SU-DHL-6 (cell line): ENCODE data around the gene CADPS.

ENCODE experiments used
- H2AFZ ChIP-seq: fragments of 200-600 bp; sonication (generic); 2 replicates; pipeline ENCODE4 v1.6.1; 2014; ENCODE audit warnings: low read depth, mild to moderate bottlenecking, moderate library complexity, mixed read lengths, antibody characterized with exemption, low read length; ENCODE audit not compliant: severe bottlenecking
- H3F3A ChIP-seq: fragments of 200-600 bp; shearing (Covaris generic); 2 replicates; pipeline ENCODE4 v1.6.0; 2016; ENCODE audit warnings: antibody characterized with exemption, mild to moderate bottlenecking; ENCODE audit not compliant: insufficient read depth
- H3K27ac ChIP-seq: fragments of 200-600 bp; sonication (generic); 2 replicates; pipeline ENCODE4 v1.5.1; 2016; ENCODE audit warnings: low read depth, mild to moderate bottlenecking, low read length, moderate library complexity, mixed read lengths
- H3K27me3 ChIP-seq: fragments of 200-600 bp; sonication (generic), shearing (Covaris generic); 2 replicates; pipeline ENCODE4 v1.6.0; 2014; ENCODE audit warnings: mild to moderate bottlenecking, low read length
- H3K36me3 ChIP-seq: fragments of 200-600 bp; sonication (generic); 2 replicates; pipeline ENCODE4 v1.6.1; 2014; ENCODE audit warnings: mild to moderate bottlenecking, low read length, mixed read lengths
- H3K4me2 ChIP-seq: fragments of 300-600, 200-600 bp; shearing (Covaris generic), sonication (generic); 2 replicates; pipeline ENCODE4 v1.6.0; 2014; ENCODE audit warnings: low read length, low read depth, mild to moderate bottlenecking; ENCODE audit not compliant: poor library complexity, severe bottlenecking
- H3K4me3 ChIP-seq: fragments of 200-600 bp; sonication (generic); 2 replicates; pipeline ENCODE4 v1.5.1; 2014; ENCODE audit warnings: antibody characterized with exemption, low read length, mild to moderate bottlenecking, mixed read lengths; ENCODE audit not compliant: insufficient read depth, poor library complexity, severe bottlenecking
- H3K79me2 ChIP-seq: fragments of 200-600 bp; sonication (generic); 2 replicates; pipeline ENCODE4 v1.6.1; 2014; ENCODE audit warnings: mild to moderate bottlenecking, low read length, moderate library complexity; ENCODE audit not compliant: insufficient read depth
- H3K9ac ChIP-seq: fragments of 200-600 bp; sonication (generic); 2 replicates; pipeline ENCODE4 v1.7.0; 2014; ENCODE audit warnings: mild to moderate bottlenecking, low read length
- H3K9me2 ChIP-seq: fragments of 200-600 bp; sonication (generic); replicated peaks from 2 replicates; pipeline ENCODE4 v1.6.1; 2014; ENCODE audit warnings: low read length; ENCODE audit not compliant: insufficient read depth
- H3K9me3 ChIP-seq: fragments of 200-600 bp; sonication (generic); 2 replicates; pipeline ENCODE4 v1.6.1; 2014; ENCODE audit warnings: low read length, mixed read lengths; ENCODE audit not compliant: insufficient read depth
- H4K20me1 ChIP-seq: fragments of 200-600 bp; sonication (generic); 2 replicates; pipeline ENCODE4 v1.6.1; 2014; ENCODE audit warnings: low read depth, mild to moderate bottlenecking, antibody characterized with exemption, low read length, moderate library complexity, mixed read lengths
- CTCF ChIP-seq: fragments of 200-600 bp; sonication (generic); IDR thresholded peaks from one replicate; pipeline ENCODE4 v1.5.1; 2017; ENCODE audit warnings: antibody characterized with exemption, mild to moderate bottlenecking, low read length, moderate library complexity; ENCODE audit not compliant: insufficient read depth, poor library complexity, severe bottlenecking
- EZH2phosphoT487 ChIP-seq: fragments of 200-600 bp; sonication (generic), shearing (Covaris generic); conservative IDR thresholded peaks from 2 replicates; pipeline ENCODE4 v1.6.1; 2018; ENCODE audit warnings: mild to moderate bottlenecking, antibody characterized with exemption, low read length, moderate library complexity, mixed read lengths

CADPS gene

GRCh38 chr3:62371720-62372591 is 503.3 kb downstream of the CADPS start:
- no peak overlapping the region for H2AFZ ChIP-seq
- no peak for TF ChIP-seq CTCF
- no peak for TF ChIP-seq EZH2phosphoT487
- H3K4me3 ChIP-seq: no peak overlapping the region
- H3K36me3 ChIP-seq: no peaks in the 10 kb centered on the region
- H4K20me1 ChIP-seq: no peaks in the 10 kb centered on the region
- H3K4me2 ChIP-seq: no peak overlapping the region
- no peaks in the 10 kb centered on the region for H3F3A ChIP-seq
- H3K9ac ChIP-seq: no peak overlapping the region
- peaks cover 3% of the 10 kb centered on the region; the same call in 1 of the 2 replicates for H3K27me3 ChIP-seq
- no peaks in the 10 kb centered on the region for H3K9me3 ChIP-seq
- H3K27ac ChIP-seq: no peak overlapping the region
- H3K9me2 ChIP-seq: no peaks in the 10 kb centered on the region
- no peaks in the 10 kb centered on the region for H3K79me2 ChIP-seq

- H2AFZ ChIP-seq: no peak overlapping the region
- H3K4me2 ChIP-seq: no peak overlapping the region
- H3K9ac ChIP-seq: no peak overlapping the region
- H3K79me2 ChIP-seq: no peaks in the 10 kb centered on the region
- H4K20me1 ChIP-seq: no peaks in the 10 kb centered on the region
- no peaks in the 10 kb centered on the region for H3K9me3 ChIP-seq
- TF ChIP-seq CTCF (no peak), EZH2phosphoT487 (no peak)
- no peaks in the 10 kb centered on the region for H3F3A ChIP-seq
- no peaks in the 10 kb centered on the region for H3K9me2 ChIP-seq
- H3K36me3 ChIP-seq: no peaks in the 10 kb centered on the region
- no peak overlapping the region for H3K4me3 ChIP-seq
- H3K27ac ChIP-seq: no peak overlapping the region
- peaks cover 2% of the 10 kb centered on the region; the same call in 1 of the 2 replicates for H3K27me3 ChIP-seq
Measured at GRCh38 chr3:62370858-62371719, 504.1 kb downstream of the CADPS start.

GRCh38 chr3:62370112-62370857 is 504.9 kb downstream of the CADPS start:
- Histone ChIP-seq H3K9ac (no peak overlapping the region), H3K27me3 (no peaks in the 10 kb centered on the region), H4K20me1 (no peaks in the 10 kb centered on the region), H3K4me3 (no peak overlapping the region), H2AFZ (no peak overlapping the region), H3K79me2 (no peaks in the 10 kb centered on the region), H3K9me2 (no peaks in the 10 kb centered on the region), H3K36me3 (no peaks in the 10 kb centered on the region), H3K27ac (no peak overlapping the region), H3K4me2 (no peak overlapping the region), H3K9me3 (no peaks in the 10 kb centered on the region), H3F3A (no peaks in the 10 kb centered on the region)
- TF ChIP-seq EZH2phosphoT487 (no peak), CTCF (no peak)
